HepG2 (cell line): ENCODE measurements around the gene HES3. TPM values are rescaled to one million over a fixed set of nuclear protein-coding genes. Genes with fewer than 3 reads are reported as not detected.

Source experiments
- FOXO1 ChIP-seq: sonication (generic); formaldehyde crosslinking; IDR thresholded peaks from 2 replicates; pipeline ENCODE4 v1.4.0; 2020; ENCODE audit warnings: missing genetic modification reagents
- GATAD2A ChIP-seq: IDR thresholded peaks from 2 replicates; pipeline ENCODE4 v1.6.1; 2016
- MED1 ChIP-seq: sonication (generic); formaldehyde crosslinking; IDR thresholded peaks from 2 replicates; pipeline ENCODE4 v1.4.0; 2020; ENCODE audit warnings: missing genetic modification reagents
- MEIS2 ChIP-seq: sonication (generic); formaldehyde crosslinking; IDR thresholded peaks from 2 replicates; pipeline ENCODE4 v1.9.0; 2021; ENCODE audit warnings: mild to moderate bottlenecking, missing genetic modification reagents
- NCOA2 ChIP-seq: sonication (generic); formaldehyde crosslinking; IDR thresholded peaks from 2 replicates; pipeline ENCODE4 v1.8.0; 2022; ENCODE audit warnings: inconsistent platforms
- PCBP1 ChIP-seq: fragments of 200-400 bp; formaldehyde crosslinking; IDR thresholded peaks from 2 replicates; pipeline ENCODE4 v1.6.1; 2017; ENCODE audit warnings: mild to moderate bottlenecking, low read depth, low read length, borderline replicate concordance
- REL ChIP-seq: sonication (generic); formaldehyde crosslinking; conservative IDR thresholded peaks from 2 replicates; pipeline ENCODE4 v1.8.0; 2022; ENCODE audit warnings: mild to moderate bottlenecking, missing genetic modification reagents, moderate library complexity
- TRIM24 ChIP-seq: sonication (generic); formaldehyde crosslinking; IDR thresholded peaks from 2 replicates; pipeline ENCODE4 v1.8.0; 2022; ENCODE audit warnings: mild to moderate bottlenecking, missing genetic modification reagents
- XBP1 ChIP-seq: sonication (generic); formaldehyde crosslinking; IDR thresholded peaks from 2 replicates; pipeline ENCODE4 v1.5.0; 2020; ENCODE audit warnings: missing genetic modification reagents
- ZFP37 ChIP-seq: sonication (generic); formaldehyde crosslinking; IDR thresholded peaks from 2 replicates; pipeline ENCODE4 v1.4.0; 2020; ENCODE audit warnings: missing genetic modification reagents, borderline replicate concordance
- ZFP90 ChIP-seq: sonication (generic); formaldehyde crosslinking; IDR thresholded peaks from 2 replicates; pipeline ENCODE4 v1.8.0; 2022; ENCODE audit warnings: missing genetic modification reagents, mild to moderate bottlenecking, inconsistent platforms, borderline replicate concordance
- ZNF496 ChIP-seq: sonication (generic); formaldehyde crosslinking; IDR thresholded peaks from 2 replicates; pipeline ENCODE4 v1.8.1; 2023; ENCODE audit warnings: mild to moderate bottlenecking, moderate library complexity, missing genetic modification reagents; ENCODE audit not compliant: insufficient replicate concordance
- ZSCAN25 ChIP-seq: sonication (generic); formaldehyde crosslinking; IDR thresholded peaks from 2 replicates; pipeline ENCODE4 v1.8.0; 2022; ENCODE audit warnings: mild to moderate bottlenecking, missing genetic modification reagents
- polyA plus RNA-seq, 8 experiments: library from polyadenylated mRNA; depleted of rRNA in 3 of 8; stranded (reverse) in 7 of 8; unstranded in 1 of 8; fragments of >200 nt; fragmentation: Illumina TruSeq in 4 of 8; extraction: Trizol in 4 of 8; gene quantifications; 2 replicates each; pipeline versions ENCODE4 v1.2.1 to v1.2.3, GENCODE V29; 2011 to 2016; ENCODE audit warnings: low read depth in 4 of 8, missing spikeins in 1 of 8, mixed read lengths in 1 of 8; ENCODE audit not compliant: insufficient read depth in 1 of 8
- total RNA-seq, 5 experiments: library from RNA; depleted of rRNA; stranded (reverse); fragments of >200 nt; fragmentation: Illumina TruSeq; extraction: Trizol; gene quantifications; 2 replicates each; pipeline ENCODE4 v1.2.3, GENCODE V29; 2016; ENCODE audit warnings: low read depth in 1 of 5
- TF ChIP-seq, protein P1 (sequence below): sonication (generic); formaldehyde crosslinking; IDR thresholded peaks from 2 replicates; pipeline ENCODE4 v1.5.0; 2020; ENCODE audit warnings: mild to moderate bottlenecking, missing genetic modification reagents, borderline replicate concordance
- TF ChIP-seq, protein P2 (sequence below): sonication (generic); formaldehyde crosslinking; conservative IDR thresholded peaks from 2 replicates; pipeline ENCODE4 v1.5.0; 2020; ENCODE audit warnings: missing genetic modification reagents
- TF ChIP-seq, protein P3 (sequence below): IDR thresholded peaks from 2 replicates; pipeline ENCODE4 v1.6.1; 2016
- TF ChIP-seq, protein P4 (sequence below): sonication (generic); formaldehyde crosslinking; IDR thresholded peaks from 2 replicates; pipeline ENCODE4 v1.4.0; 2020; ENCODE audit warnings: missing genetic modification reagents
- TF ChIP-seq, protein P5 (sequence below): sonication (generic); formaldehyde crosslinking; IDR thresholded peaks from 2 replicates; pipeline ENCODE4 v1.4.0; 2020; ENCODE audit warnings: low read depth, mild to moderate bottlenecking, missing genetic modification reagents
- TF ChIP-seq, protein P6 (sequence below): sonication (generic); formaldehyde crosslinking; IDR thresholded peaks from 2 replicates; pipeline ENCODE4 v1.4.0; 2020; ENCODE audit warnings: missing genetic modification reagents, mild to moderate bottlenecking, borderline replicate concordance

The HES3 gene
- total and polyA plus RNA-seq, 2 of the 13 experiments (the other 11 are each of a cell fraction or from before 2014, with no cell fraction given) = not detected

DNA sequence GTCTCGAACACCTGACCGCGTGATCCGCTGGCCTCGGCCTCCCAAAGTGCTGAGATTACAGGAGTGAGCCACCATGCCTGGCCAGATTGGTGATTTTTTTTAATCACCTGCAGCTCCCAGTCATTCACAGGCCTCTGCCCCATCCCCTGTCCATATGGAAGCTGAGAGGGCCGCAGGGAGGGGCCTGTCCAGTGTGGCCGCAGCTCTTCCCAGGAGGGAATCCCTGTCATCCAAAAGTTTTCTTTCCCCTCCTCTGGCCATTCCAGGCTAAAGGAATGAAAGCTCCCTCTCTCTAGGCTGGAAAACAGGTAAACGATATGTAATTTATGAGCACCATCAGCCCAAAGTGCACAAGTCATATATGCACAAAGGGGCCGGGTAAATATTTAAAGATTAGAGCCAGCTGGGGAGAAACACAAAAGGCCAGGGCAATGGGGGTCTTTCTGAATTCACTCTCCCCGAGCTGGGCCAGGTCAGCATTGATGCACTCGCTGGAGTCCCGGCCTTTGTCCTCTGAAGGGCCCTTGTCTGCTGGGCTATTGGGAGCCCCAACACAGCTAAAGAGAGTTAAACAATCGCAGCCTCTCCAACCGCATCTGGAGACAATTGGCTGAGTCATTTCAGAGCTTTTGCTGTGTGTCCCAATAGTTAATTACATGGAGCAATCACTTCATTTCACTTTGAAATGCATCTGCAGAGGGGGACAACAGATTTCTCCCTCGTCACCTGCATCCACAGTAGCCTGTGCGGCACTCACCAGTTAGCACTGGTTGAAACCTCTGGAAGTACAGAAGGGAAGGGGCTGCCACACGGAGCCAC is 3.8 kb upstream of the HES3 start (continued):
- TF ChIP-seq, protein P1, sequence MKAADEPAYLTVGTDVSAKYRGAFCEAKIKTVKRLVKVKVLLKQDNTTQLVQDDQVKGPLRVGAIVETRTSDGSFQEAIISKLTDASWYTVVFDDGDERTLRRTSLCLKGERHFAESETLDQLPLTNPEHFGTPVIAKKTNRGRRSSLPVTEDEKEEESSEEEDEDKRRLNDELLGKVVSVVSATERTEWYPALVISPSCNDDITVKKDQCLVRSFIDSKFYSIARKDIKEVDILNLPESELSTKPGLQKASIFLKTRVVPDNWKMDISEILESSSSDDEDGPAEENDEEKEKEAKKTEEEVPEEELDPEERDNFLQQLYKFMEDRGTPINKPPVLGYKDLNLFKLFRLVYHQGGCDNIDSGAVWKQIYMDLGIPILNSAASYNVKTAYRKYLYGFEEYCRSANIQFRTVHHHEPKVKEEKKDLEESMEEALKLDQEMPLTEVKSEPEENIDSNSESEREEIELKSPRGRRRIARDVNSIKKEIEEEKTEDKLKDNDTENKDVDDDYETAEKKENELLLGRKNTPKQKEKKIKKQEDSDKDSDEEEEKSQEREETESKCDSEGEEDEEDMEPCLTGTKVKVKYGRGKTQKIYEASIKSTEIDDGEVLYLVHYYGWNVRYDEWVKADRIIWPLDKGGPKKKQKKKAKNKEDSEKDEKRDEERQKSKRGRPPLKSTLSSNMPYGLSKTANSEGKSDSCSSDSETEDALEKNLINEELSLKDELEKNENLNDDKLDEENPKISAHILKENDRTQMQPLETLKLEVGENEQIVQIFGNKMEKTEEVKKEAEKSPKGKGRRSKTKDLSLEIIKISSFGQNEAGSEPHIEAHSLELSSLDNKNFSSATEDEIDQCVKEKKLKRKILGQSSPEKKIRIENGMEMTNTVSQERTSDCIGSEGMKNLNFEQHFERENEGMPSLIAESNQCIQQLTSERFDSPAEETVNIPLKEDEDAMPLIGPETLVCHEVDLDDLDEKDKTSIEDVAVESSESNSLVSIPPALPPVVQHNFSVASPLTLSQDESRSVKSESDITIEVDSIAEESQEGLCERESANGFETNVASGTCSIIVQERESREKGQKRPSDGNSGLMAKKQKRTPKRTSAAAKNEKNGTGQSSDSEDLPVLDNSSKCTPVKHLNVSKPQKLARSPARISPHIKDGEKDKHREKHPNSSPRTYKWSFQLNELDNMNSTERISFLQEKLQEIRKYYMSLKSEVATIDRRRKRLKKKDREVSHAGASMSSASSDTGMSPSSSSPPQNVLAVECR (CRISPR knock-in tag) = peak; percentile 33; the same call in 1 of the 2 replicates
- TF ChIP-seq ZFP90 = no peak
- TF ChIP-seq, protein P2, sequence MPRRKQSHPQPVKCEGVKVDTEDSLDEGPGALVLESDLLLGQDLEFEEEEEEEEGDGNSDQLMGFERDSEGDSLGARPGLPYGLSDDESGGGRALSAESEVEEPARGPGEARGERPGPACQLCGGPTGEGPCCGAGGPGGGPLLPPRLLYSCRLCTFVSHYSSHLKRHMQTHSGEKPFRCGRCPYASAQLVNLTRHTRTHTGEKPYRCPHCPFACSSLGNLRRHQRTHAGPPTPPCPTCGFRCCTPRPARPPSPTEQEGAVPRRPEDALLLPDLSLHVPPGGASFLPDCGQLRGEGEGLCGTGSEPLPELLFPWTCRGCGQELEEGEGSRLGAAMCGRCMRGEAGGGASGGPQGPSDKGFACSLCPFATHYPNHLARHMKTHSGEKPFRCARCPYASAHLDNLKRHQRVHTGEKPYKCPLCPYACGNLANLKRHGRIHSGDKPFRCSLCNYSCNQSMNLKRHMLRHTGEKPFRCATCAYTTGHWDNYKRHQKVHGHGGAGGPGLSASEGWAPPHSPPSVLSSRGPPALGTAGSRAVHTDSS (CRISPR knock-in tag) = no peak
- TF ChIP-seq ZFP37 (CRISPR knock-in tag) = no peak
- TF ChIP-seq XBP1 (CRISPR knock-in tag) = no peak
- TF ChIP-seq NCOA2 (CRISPR knock-in tag) = peak; percentile 30; the same call in 1 of the 2 replicates
- no peak for TF ChIP-seq FOXO1 (CRISPR knock-in tag)
- no peak for TF ChIP-seq MED1 (CRISPR knock-in tag)
- no peak for TF ChIP-seq PCBP1
- no peak for TF ChIP-seq ZSCAN25 (CRISPR knock-in tag)
- TF ChIP-seq TRIM24 (CRISPR knock-in tag) = no peak
- TF ChIP-seq, protein P3, sequence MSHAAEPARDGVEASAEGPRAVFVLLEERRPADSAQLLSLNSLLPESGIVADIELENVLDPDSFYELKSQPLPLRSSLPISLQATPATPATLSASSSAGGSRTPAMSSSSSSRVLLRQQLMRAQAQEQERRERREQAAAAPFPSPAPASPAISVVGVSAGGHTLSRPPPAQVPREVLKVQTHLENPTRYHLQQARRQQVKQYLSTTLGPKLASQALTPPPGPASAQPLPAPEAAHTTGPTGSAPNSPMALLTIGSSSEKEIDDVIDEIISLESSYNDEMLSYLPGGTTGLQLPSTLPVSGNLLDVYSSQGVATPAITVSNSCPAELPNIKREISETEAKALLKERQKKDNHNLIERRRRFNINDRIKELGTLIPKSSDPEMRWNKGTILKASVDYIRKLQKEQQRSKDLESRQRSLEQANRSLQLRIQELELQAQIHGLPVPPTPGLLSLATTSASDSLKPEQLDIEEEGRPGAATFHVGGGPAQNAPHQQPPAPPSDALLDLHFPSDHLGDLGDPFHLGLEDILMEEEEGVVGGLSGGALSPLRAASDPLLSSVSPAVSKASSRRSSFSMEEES = no peak
- TF ChIP-seq ZNF496 (CRISPR knock-in tag) = no peak
- TF ChIP-seq, protein P4, sequence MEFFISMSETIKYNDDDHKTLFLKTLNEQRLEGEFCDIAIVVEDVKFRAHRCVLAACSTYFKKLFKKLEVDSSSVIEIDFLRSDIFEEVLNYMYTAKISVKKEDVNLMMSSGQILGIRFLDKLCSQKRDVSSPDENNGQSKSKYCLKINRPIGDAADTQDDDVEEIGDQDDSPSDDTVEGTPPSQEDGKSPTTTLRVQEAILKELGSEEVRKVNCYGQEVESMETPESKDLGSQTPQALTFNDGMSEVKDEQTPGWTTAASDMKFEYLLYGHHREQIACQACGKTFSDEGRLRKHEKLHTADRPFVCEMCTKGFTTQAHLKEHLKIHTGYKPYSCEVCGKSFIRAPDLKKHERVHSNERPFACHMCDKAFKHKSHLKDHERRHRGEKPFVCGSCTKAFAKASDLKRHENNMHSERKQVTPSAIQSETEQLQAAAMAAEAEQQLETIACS (CRISPR knock-in tag) = no peak
- TF ChIP-seq, protein P5, sequence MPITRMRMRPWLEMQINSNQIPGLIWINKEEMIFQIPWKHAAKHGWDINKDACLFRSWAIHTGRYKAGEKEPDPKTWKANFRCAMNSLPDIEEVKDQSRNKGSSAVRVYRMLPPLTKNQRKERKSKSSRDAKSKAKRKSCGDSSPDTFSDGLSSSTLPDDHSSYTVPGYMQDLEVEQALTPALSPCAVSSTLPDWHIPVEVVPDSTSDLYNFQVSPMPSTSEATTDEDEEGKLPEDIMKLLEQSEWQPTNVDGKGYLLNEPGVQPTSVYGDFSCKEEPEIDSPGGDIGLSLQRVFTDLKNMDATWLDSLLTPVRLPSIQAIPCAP (CRISPR knock-in tag) = no peak
- TF ChIP-seq REL = no peak
- TF ChIP-seq, protein P6, sequence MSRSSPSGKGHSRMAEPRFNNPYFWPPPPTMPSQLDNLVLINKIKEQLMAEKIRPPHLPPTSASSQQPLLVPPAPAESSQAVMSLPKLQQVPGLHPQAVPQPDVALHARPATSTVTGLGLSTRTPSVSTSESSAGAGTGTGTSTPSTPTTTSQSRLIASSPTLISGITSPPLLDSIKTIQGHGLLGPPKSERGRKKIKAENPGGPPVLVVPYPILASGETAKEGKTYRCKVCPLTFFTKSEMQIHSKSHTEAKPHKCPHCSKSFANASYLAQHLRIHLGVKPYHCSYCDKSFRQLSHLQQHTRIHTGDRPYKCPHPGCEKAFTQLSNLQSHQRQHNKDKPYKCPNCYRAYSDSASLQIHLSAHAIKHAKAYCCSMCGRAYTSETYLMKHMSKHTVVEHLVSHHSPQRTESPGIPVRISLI (CRISPR knock-in tag) = no peak
- TF ChIP-seq MEIS2 (CRISPR knock-in tag) = no peak
- peak; percentile 45; the same call in 1 of the 2 replicates for TF ChIP-seq GATAD2A
